NB4 (cell line): ENCODE measurements around the gene SPHK2.
"Not testable (repeated sequence)": the region's sequence is repeated elsewhere in the genome, so short reads cannot be mapped to it uniquely, and the experiment has no call there.

Source experiments
- DNase-seq: peaks from one replicate; pipeline ENCODE4 v3.0.0; 2010; ENCODE audit warnings: low read depth
- H3K4me3 ChIP-seq: one replicate; pipeline ENCODE4 v1.5.1; 2011; ENCODE audit warnings: mild to moderate bottlenecking, low read depth, low read length, moderate library complexity
- CTCF ChIP-seq: IDR thresholded peaks from one replicate; pipeline ENCODE4 v1.5.1; 2012; ENCODE audit warnings: low read depth, low read length
- MAX ChIP-seq: IDR thresholded peaks from 2 replicates; pipeline ENCODE4 v1.6.1; 2011; ENCODE audit warnings: low read depth, low read length
- MYC ChIP-seq: IDR thresholded peaks from 2 replicates; pipeline ENCODE4 v1.6.1; 2011; ENCODE audit warnings: low read depth, low read length
- POLR2A ChIP-seq: IDR thresholded peaks from 2 replicates; pipeline ENCODE4 v1.6.1; 2011; ENCODE audit warnings: mild to moderate bottlenecking; ENCODE audit not compliant: insufficient read length; ENCODE audit errors: extremely low read depth

The SPHK2 gene

GRCh38 chr19:48674921-48675824 is 55.9 kb downstream of the SPHK2 start:
- peak; percentile 97 for DNase-seq
- TF ChIP-seq MYC (peak; percentile 79; the same call in 1 of the 2 replicates), CTCF (peak; percentile 100), MAX (peak; percentile 86), POLR2A (no peak)
- no peak overlapping the region for H3K4me3 ChIP-seq

- DNase-seq = no peak
- no peak for TF ChIP-seq POLR2A
- H3K4me3 ChIP-seq = no peak overlapping the region
Observed at GRCh38 chr19:48676487-48676886, 57.2 kb downstream of the SPHK2 start.

GRCh38 chr19:48676887-48677286 is 57.6 kb downstream of the SPHK2 start:
- peak; percentile 25; the same call in 1 of the 2 replicates for TF ChIP-seq MAX
- TF ChIP-seq CTCF = no peak
- DNase-seq = no peak

GRCh38 chr19:48678201-48678600 is 58.9 kb downstream of the SPHK2 start:
- H3K4me3 ChIP-seq = no peak overlapping the region
- DNase-seq = no peak
- TF ChIP-seq POLR2A = no peak
- TF ChIP-seq MYC = no peak
- TF ChIP-seq MAX = no peak
- no peak for TF ChIP-seq CTCF

More at GRCh38 chr19:48676887-48677286, 57.6 kb downstream of the SPHK2 start:
- no peak overlapping the region for H3K4me3 ChIP-seq

- H3K4me3 ChIP-seq, DNase-seq: not testable (repeated sequence)
Observed at GRCh38 chr19:48680006-48680405, 60.7 kb downstream of the SPHK2 start.
